Ishikawa (cell line): ENCODE results near the gene SPINK4.

Source experiments
- CEBPB ChIP-seq: IDR thresholded peaks from 2 replicates; pipeline ENCODE4 v1.6.1; 2012
- CREB1 ChIP-seq: IDR thresholded peaks from 2 replicates; pipeline ENCODE4 v1.6.1; 2012; ENCODE audit warnings: low read depth
- EGR1 ChIP-seq: IDR thresholded peaks from 2 replicates; pipeline ENCODE4 v1.6.1; 2012
- NFIC ChIP-seq: IDR thresholded peaks from 2 replicates; pipeline ENCODE4 v1.6.1; 2012

DNA sequence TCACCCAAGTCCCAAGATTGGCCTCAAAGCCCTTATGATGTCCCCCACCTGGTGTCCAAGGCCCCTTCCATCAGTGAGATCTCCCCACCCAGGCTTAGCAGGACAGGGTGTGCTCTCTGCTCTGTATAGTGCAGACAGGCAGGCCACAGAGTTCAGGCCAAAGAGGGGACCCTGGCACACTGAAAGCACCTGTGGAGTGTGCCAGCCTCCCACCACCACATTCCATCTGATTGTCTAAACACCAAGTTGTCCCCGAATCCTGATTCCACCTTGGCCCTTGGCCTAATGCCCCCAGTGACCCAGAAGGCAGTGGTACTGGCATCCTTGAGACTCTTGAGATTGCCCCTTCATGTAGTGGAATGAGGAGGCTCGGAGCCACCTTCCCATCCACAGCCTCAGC, 5.4 kb downstream of the SPINK4 start:
- TF ChIP-seq CEBPB (no peak), CREB1 (no peak), EGR1 (no peak), NFIC (no peak)
